CD1c-positive myeloid dendritic cell (primary cell): Measurements from ENCODE around the gene PIP5K1C.
"Not testable (repeated sequence)": the region's sequence is repeated elsewhere in the genome, so short reads cannot be mapped to it uniquely, and the experiment has no call there.

Experiments
- DNase-seq: peaks from one replicate; pipeline ENCODE4 v3.0.0-alpha.2; 2016; ENCODE audit errors: extremely low spot score

Gene PIP5K1C

DNA sequence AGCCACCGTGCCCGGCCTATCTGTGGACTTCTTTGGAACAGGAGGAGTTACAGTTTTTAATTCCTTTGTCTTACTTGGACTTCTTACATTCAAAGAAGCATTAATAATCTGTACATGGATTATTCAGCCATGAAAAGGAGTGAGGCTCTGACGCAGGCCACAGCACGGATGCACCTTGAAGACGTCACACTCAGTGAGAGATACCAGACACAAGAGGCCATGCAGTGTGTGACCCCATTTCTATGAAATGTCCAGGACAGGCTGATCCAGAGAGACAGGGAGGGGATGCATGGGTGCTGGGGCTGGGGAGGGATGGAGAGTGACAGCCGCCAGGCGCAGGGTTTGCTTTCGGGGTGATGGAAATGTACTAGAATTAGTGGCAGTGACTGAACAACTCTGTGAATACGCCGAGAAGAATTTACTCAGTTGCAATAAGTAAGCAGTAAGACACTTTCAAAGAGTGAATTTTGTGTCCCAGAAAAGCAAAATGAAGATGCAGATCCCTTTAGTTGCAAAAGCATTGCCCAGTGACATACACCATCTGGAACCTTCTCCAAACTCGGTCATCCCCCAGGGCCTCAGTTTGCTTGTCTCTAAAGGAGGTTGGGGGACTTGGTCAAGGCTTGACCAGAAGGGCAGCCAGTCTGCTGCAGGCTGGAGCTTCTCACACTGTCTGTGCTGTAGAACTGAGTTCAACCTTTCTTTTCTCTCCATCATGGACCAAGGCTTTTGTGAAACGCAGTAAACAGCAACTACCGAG is 25.3 kb downstream of the PIP5K1C start:
- DNase-seq: no peak

DNA sequence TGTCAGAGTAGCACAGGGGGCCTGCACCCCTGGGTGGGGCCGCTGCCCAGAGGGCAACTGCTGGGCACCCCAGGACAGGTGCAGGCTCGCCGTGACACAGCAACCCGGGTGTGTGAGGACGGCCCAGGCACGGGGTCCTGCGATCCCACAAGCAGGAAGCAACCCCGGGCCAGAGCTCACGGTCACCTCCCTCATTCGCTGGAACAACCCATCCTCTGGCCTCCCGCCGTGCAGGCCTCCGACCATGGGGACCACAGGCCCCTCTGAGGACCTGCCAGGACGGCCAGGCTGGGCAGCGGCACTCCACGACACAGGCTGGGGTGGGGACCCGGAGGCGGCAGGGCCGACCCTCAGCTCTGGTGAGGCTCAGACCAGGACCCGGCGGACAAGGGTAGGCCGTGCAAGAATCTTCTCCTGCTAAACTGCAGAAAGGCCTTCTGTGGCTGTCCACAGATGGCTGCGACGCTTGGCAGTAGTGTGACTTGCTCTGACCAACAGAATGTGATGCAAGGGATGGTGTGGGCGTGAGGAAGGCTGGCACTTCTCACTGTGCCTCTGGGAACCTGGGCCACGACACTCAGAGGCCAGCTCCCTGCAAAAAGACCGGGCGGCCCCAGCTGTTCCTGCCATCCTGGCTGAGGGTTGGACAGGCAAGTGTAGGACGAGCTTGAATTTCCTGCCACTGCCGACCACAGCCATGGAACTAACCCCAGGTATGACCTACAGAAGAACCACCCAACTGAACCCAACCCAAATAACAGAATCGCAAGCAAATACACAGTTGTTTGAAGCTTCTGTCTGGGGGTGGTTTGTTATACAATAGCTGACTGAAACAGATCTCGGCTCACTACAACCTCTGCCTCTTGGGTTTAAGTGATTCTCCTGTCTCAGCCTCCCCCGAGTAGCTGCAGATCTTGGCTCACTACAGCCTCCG is 26.5 kb downstream of the PIP5K1C start:
- DNase-seq: peak; percentile 89

DNA sequence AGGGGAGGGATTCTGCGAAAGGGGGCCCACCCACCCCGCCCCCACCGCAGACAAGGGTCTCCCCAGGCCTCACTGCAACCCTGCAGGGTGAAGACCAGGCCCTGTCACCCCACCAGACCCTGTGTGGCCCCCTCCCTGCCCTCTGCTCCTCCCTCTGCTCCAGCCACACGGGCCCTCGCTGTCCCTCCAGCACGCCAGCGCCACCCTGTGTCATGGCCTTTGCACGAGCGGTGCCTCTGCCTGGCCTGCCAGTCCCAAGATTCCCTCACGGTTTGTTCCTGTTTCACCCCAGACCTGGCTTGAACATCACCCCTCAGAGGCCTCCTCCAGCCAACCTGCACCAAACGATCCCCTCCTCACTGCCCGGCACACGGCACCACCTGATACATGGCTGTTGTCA is 27.3 kb downstream of the PIP5K1C start:
- peak; percentile 67 for DNase-seq

DNA sequence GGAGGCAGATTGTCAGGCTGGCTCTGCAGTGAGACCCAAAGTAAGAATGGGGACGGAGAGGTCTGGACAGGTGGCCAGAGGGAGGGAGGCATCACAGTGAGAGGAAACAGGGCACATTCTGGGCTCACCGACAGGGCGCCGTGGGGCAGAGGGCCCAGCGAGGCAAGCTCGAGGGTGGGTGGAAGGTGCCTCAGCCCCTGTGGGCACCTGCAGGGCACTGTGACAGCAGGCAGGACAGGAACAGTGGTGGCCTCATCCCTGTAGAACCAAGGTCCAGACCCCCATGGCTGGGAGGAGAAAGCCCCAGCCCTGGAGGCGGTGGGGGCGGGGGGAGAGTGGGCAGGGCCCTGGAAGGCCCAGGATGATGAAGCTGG is 27.7 kb downstream of the PIP5K1C start:
- no peak for DNase-seq

DNA sequence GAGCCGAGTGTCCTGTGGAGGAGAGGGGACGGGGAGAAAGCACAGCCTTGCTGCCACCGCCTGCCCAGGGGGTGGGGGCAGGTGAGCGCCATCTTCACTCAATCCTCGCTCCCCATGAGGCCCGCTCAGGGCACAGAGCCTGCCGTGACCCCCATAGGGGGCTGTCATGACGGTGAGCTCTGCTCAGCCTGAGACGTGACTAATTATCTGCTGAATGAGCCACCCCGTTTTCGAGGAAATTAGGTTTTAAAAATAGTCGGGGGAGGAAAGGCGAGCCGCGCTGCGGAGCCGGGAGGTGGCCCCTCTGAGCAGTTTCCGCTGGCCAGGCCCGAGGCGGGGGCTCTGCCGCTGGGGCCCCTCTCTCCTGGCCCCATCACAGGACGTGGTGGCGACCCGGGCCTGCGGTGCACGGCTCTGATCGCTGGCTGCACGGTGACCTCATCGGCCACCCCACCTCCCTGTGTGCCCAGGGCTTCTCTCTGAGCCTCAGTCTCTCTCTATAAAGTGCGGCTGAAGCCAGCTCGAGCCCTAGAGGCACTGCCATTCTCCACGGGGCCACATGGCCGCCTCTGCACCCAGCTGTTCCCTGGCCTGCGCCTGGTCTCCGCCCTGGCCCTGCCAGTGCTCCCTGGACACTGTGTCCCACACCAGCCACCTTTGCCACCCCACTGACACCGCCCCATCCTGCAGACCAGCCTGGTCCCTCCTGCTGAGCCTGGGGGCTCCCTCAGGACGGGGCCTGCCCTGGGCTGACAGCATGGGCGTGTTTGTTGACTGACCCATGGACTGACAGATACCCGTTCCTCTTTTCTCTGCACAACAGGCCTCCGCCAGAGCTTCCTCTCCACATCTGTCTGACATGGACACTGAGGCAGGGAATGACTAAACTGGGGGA is 28.3 kb downstream of the PIP5K1C start:
- peak; percentile 85 for DNase-seq

DNA sequence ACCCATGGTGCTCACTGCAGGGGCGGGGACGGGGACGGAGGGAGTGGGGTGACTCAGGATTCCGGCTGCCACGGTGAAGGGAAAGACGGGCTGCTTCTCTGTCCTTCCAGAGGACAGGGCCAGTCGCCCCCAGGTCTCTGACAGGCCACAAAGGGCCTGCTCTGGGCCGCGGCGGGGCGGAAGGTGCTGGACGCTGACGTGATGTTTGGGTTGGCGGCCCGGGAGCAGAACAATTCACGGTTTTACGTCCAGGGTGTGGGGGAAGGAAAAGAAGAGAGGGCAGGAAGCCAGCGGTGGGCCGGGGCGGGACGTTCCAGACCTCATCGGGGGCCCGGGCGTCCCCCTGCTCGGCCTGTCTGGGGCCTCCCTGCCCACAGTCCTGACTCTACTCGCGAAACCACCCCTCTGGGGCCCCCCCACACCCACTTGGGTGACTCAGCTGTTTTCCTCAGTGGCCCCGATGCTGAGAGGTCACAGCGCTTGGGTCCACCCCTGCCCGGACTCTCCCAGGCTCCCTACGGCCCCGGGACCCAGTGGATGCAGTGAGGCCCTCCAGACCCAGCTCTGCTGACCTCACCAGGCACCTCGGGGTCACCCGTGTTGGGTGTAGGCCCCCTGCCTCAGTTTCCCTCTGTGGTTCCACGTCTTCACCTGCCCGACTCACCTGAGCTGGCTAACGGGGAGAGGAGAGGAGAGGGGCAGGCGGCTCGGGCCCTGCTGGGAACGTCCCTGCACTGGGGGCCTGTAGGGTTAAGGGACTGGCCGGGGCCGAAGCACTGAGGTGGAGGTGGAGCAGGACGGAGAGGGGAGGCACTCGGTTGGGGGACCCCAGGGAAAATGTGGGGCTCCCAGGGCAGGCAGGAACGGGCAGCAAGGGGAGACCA is 29.2 kb downstream of the PIP5K1C start:
- DNase-seq: peak; percentile 77

DNA sequence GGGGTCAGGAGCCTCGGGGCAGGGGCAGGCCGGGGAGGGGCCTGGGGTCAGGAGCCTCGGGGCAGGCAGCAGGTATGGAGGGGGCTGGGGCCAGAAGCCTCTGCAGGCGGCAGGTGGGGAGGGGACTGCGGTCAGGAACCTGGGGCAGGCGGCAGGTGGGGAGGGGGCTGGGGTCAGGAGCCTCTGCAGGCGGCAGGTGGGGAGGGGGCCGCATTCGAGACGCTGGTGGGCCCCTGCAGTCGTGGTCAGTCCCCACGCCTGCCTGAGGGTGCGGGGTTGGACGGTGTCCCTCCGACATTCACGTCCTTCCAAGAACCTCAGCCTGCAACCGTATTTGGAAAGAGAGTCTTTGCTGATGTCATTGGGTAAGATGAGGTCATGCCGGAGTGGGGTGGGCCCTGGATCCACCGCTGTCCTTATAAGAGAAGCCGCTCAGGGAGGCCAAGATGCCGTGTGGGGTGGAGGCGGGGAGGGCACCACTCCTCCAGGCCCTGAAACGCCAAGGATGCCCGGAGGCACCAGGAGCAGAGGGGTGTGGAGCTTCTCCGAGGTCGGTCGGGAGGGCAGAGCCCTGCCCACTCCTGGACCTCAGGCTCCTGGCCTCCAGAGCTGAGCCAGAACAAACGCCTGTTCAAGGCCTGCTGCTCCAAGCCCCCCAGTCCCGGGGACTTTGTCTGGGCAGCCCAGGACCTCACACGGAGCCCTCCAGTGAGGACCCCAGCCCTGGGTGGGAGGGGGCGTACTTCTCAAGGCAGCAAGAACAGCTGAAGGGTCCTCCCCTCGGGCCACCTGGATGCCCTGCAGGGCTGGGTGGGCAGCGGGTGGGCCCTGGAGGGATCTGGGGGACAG is 30.1 kb downstream of the PIP5K1C start:
- DNase-seq: peak; percentile 79

DNA sequence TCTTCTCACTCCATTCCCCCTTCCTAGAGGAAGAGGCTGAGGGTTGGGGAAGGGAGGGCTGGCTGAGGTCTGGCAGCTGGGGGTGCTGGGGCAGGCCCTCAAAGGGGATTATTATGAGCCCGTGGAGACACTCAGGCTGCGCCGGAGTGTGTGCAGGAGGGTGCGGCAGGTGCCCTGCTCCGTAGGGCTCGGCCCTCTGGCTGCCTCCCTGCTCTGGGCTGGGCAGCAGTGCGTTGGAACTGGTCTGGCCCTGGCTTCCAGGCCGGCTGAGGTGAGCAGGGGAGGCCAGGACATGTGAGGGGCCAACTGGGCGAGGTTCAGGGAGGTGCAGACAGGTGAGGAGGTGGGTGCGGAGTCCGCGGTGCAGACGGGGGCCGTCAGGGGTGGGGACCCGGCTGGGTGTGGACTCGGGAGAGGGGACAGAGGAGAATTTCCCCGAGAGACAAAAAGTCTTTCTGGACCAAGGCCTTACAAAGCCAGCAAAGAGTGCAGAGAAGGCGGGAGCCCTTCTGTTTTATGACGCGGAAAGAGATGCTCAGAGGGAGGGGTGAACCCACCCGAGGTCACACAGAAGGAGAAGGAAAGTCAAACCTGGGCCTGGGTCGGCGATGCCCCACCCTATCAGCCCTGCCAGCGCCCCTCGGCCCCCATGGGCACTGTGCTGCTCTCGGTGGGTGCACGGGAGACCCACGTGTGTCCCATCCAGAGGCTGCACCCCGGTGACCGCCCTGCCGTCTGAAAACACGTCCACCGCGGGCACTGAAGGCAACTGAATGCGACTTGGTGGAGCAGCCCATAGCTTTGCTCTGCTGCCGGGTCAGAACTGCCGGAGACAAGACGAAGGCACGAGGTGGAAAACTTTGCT is 31.0 kb downstream of the PIP5K1C start:
- no peak for DNase-seq

DNA sequence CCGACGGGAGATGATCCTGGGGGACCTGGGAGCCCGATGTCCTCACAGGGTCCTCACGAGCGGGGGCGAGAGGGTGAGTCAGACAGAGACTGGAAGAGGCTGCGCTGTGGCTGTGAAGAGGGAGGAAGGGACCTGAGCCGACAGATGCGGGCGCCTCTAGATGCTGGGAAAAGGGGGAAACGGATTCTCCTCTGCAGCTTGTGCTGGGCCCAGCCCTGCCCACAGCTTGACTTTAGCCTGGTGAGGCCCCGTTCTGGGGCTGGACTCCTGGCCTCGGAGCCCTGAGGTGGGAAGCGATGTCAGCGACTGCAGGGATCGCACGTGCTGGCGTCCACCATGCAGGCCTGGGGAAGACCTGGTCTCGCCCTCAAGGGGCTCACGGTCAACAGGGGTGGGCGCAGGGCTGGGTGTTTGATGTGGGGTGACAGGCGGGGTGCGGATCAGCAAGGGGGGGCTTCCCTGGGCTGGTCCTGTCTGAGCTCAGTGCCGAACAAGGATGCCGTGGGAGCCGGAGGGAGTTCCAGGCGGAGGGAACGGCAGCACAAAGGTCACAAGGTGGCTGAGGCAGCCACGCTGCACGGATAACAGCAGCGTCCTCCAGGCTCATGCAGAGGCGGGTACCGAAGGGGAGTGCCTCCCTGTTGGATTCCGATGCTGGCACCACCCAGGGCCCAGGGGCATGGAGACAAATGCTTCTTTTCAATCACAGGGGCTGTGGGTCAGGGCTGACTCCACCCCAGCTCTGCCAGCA is 31.8 kb downstream of the PIP5K1C start:
- peak; percentile 10 for DNase-seq

DNA sequence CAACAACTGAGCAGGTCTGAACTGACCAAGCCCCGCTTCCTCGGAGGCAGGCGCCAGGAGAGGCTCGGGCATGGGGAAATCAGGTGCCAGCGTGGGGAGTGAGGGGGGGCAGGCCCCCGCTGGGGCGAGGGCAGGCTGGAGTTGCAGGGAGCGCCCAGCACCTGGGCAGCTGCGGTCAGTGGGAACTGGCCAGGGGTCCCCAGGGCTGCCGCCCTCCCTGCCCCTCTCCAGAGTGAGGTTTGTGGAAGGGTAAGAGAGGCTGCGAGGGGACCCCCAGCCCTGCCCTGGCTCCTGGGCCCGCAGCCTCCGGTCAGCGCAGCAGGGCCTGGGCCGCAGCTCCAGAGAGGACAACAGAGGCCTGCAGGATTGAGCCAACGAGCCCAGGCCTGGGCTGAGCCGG is 32.5 kb downstream of the PIP5K1C start:
- DNase-seq: no peak

DNA sequence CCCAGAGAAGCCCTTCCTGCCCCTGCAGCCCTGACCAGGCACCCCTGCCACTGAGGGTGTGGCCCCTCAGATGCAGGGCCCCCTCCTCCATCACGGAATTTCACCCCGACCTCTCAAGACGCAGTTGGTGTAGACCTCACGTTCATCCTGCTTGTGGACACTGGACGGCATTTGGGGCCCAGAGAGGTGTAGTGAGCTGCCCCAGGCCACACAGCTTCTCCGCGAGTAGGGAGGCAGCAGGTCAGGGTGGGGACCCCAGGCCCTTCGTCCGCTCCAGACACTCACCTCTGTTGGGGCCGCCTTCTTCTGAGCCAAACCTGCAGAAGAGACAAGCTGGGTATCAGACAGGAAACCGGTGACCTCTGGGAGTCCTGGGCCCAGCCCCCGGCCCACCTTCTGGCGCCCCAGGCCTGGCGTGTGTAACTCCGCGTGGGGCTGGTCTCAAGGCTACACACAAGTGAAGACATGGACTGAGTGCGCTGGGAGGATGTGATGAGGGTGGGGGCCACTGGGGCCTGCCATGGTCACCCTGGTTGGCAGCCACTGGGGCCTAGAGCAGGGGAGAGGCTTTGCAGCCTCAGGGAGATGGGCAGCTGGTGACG is 33.1 kb downstream of the PIP5K1C start:
- DNase-seq: no peak

DNA sequence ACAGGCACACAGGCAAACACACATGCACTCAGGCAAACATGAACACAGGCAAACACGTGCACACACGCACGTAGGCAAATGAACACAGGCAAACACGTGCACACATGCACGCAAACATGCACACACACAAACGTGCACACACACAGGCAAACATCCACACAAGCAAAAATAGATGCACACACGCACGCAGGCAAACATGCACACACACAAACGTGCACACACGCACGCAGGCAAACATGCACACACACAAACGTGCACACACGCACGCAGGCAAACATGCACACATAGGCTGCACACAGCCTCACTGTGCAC is 33.8 kb downstream of the PIP5K1C start:
- DNase-seq: not testable (repeated sequence)

DNA sequence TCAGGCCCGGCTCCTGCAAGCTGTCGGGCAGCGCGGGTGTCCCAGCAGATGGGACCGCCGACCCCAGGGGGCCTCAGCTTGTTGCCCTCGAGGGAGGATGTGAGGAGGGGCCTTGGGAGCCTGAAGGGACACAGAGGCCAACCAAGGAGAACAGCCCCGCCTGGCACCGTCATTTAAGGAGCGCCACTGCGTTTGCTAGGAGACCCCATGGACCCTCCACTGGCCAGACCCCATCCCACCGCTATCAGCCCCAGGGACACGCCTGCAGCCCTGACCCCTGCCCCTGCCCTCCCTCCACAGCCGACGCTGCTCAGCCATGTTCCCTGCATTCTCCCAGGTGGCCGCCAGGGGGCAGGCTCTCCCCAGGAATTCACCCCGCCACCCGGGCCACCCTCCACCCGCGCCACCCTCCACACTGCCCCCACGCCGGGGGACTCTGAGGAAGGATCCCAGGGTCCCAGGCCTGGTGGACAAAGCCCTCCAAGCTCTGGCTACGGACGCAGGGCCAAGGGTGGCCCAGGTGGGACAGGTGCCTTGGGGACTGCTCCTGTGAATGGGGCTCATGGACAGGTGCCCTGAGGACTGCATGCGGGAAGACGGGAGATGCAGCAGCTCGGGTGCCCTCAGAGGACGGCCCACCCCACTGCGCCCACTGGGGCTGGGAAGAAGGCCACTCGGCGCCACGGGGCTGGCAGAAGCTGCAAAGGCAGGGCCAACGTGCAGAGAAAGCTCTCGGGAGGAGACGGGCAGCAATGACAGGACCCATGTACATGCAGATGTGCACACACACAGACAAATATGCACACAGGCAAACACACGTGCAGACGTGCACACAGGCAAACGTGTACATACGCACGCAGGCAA is 34.4 kb downstream of the PIP5K1C start:
- DNase-seq: peak; percentile 70

DNA sequence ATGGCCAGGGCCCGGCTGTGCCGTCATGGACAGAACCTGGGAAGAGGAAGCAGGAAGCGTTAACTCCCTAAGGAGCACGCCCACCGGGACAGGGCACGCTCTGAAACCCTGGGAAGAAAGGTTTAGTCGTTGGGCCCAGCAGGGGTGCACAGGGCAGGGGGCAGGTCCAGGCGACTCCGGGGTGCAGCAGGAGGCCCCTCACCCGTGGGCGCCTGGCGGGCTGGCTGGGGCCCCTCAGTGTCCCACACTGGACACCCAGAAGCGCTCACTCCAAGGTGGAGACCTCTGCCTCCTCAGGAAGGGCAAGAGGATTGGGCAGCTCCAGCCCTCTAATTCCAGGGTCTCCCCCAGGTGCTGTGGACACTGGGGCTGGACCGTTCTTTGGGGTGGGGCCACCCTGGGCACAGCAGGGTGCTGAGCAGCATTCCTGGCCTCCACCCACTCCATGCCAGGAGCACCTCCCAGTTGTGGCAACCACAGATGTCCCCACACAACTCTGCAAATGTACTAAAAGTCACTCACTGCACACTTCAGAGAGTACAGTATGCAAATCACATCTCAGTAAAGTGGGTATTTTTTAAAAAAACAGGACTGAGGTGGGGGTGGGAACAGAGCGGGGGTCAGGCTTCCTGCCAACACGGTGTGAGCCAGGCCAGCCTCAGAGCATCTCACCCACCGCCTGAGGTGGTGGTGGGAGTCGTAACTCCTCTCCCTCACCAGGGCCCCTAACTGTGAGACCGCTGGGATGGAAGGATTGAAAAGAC is 35.2 kb downstream of the PIP5K1C start:
- DNase-seq: no peak

DNA sequence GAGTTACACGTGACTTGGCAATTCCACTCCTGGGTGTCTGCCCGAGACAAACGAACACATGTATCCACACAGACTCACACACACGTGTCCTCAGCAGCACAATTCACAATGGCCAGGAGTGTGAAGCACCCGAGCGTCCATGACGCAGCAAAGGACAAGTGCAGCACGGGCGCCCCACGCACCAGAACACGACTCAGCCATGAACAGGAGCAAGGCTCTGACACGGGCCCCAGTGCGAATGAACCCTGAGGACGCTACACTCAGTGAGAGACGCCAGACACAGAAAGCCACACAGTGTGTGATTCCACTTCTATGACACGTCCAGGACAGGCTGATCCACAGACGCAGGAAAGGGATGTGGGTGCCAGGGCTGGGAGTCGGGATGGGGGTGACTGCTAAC is 36.4 kb downstream of the PIP5K1C start:
- DNase-seq: no peak
